HG03095 (cell line): ENCODE measurements around the gene ABCA5.
A peak's percentile ranks its signal among the peaks of the same experiment; 100 is the strongest.

Source experiments
- ATAC-seq: cut with Tn5 transposase; IDR thresholded peaks from one replicate; pipeline ENCODE4 v1.9.1; 2021; ENCODE audit warnings: moderate library complexity; ENCODE audit not compliant: unreplicated experiment

The ABCA5 gene

GRCh38 chr17:69327060-69327831 lies at the start of gene ABCA5:
TSS of gene ABCA5 (minus strand) at chr17:69327133. CDS start at chr17:69314415, 12,718 bp downstream.
- ATAC-seq: peak; percentile 91

- ATAC-seq: no peak
These were observed 48.3 kb upstream of the ABCA5 start for GRCh38 chr17:69375229-69375628.

- ATAC-seq: no peak
These were observed 46.1 kb upstream of the ABCA5 start for GRCh38 chr17:69373069-69373468.

- ATAC-seq: peak; percentile 87
These were observed 40.4 kb upstream of the ABCA5 start for GRCh38 chr17:69367298-69367697.

GRCh38 chr17:69363488-69364210 lies 36.7 kb upstream of the ABCA5 start:
- ATAC-seq: no peak

GRCh38 chr17:69361156-69361555 lies 34.2 kb upstream of the ABCA5 start:
- ATAC-seq: no peak

- ATAC-seq: no peak
These were observed 32.0 kb upstream of the ABCA5 start for GRCh38 chr17:69358688-69359596.

- no peak for ATAC-seq
These were observed 30.8 kb upstream of the ABCA5 start for GRCh38 chr17:69357701-69358100.

- ATAC-seq: no peak
These were observed 29.7 kb upstream of the ABCA5 start for GRCh38 chr17:69356625-69357024.

- ATAC-seq: no peak
These were observed 24.0 kb upstream of the ABCA5 start for GRCh38 chr17:69350911-69351310.

GRCh38 chr17:69348429-69348828 lies 21.5 kb upstream of the ABCA5 start:
- no peak for ATAC-seq

GRCh38 chr17:69346766-69347165 lies 19.8 kb upstream of the ABCA5 start:
- no peak for ATAC-seq

- no peak for ATAC-seq
These were observed 18.0 kb upstream of the ABCA5 start for GRCh38 chr17:69344939-69345338.

GRCh38 chr17:69342896-69343644 lies 16.1 kb upstream of the ABCA5 start:
- no peak for ATAC-seq

- ATAC-seq: no peak
These were observed 13.0 kb upstream of the ABCA5 start for GRCh38 chr17:69339937-69340336.

- ATAC-seq: no peak
These were observed 10.1 kb upstream of the ABCA5 start for GRCh38 chr17:69336996-69337395.

GRCh38 chr17:69336580-69336979 lies 9.6 kb upstream of the ABCA5 start:
- ATAC-seq: no peak

- ATAC-seq: no peak
These were observed 8.1 kb upstream of the ABCA5 start for GRCh38 chr17:69335058-69335457.

GRCh38 chr17:69333561-69333960 lies 6.6 kb upstream of the ABCA5 start:
- ATAC-seq: no peak

GRCh38 chr17:69331756-69332155 lies 4.8 kb upstream of the ABCA5 start:
- no peak for ATAC-seq
